Endothelial cell of umbilical vein (primary cell): ENCODE measurements around the gene ADGRB2. TPM values are rescaled to one million over a fixed set of nuclear protein-coding genes. Genes with fewer than 3 reads are reported as not detected.

Experiments
- BruUV-seq: library from RNA; stranded (reverse); fragments of 400-500 nt; replicated peaks from 2 replicates; lab custom pipeline; 2021; lab: Mats Ljungman, UMichigan
- CTCF ChIA-PET: fragments of 300-600, 350-600 bp; sonication (Branson Sonifier 250); formaldehyde crosslinking; loops from one replicate; lab custom pipeline; 2021; ENCODE audit warnings: antibody characterized with exemption, inconsistent platforms; lab: Charles Lee
- POLR2A ChIA-PET: fragments of 300-600, 350-600 bp; sonication (Branson Sonifier 250); formaldehyde crosslinking; loops from one replicate; lab custom pipeline; 2021; ENCODE audit warnings: antibody characterized with exemption, inconsistent platforms; lab: Charles Lee
- DNase-seq: peaks from one replicate; pipeline ENCODE4 v3.0.0-alpha.2; 2011; ENCODE audit warnings: low read depth, low spot score
- FAIRE-seq: peaks from 2 replicates; lab custom pipeline; 2011; peaks lifted over from hg19 to GRCh38; lab: Jason Lieb, UNC
- H2AFZ ChIP-seq: 2 replicates; pipeline ENCODE4 v1.6.0; 2012; ENCODE audit warnings: low read depth, low read length, control low read depth, inconsistent platforms
- H3K27ac ChIP-seq: 2 replicates; pipeline ENCODE4 v1.5.1; 2011; ENCODE audit warnings: low read depth, mild to moderate bottlenecking, control low read depth, low read length, moderate library complexity; ENCODE audit not compliant: insufficient read depth
- H3K27me3 ChIP-seq, 2 experiments: 2 replicates each; pipeline versions ENCODE4 v1.6.0 to v1.6.1; 2011; ENCODE audit warnings: low read length in 2 of 2, mixed read lengths in 1 of 2; ENCODE audit not compliant: control insufficient read depth in 2 of 2, insufficient read depth in 2 of 2
- H3K36me3 ChIP-seq, 2 experiments: 2 replicates in 1 of 2; 3 replicates in 1 of 2; pipeline ENCODE4 v1.5.1; 2011; ENCODE audit warnings: low read length in 2 of 2, mild to moderate bottlenecking in 1 of 2, moderate library complexity in 1 of 2; ENCODE audit not compliant: control insufficient read depth in 2 of 2, insufficient read depth in 2 of 2; ENCODE audit errors: extremely low read depth in 1 of 2
- H3K4me1 ChIP-seq: 3 replicates; pipeline ENCODE4 v1.5.1; 2011; ENCODE audit warnings: mild to moderate bottlenecking, low read length; ENCODE audit not compliant: control insufficient read depth, insufficient read depth; ENCODE audit errors: extremely low read depth
- H3K4me2 ChIP-seq: 2 replicates; pipeline ENCODE4 v1.6.1; 2011; ENCODE audit warnings: low read length, control low read depth, mixed read lengths; ENCODE audit not compliant: insufficient read depth
- H3K4me3 ChIP-seq, 3 experiments: fragments of 200-600 bp in 1 of 3; sonication (generic), shearing (Covaris generic) in 1 of 3; replicated peaks in 1 of 3; 2 replicates each; pipeline ENCODE4 v1.5.1; 2011 to 2016; ENCODE audit warnings: control low read depth in 3 of 3, low read length in 3 of 3, mild to moderate bottlenecking in 2 of 3, inconsistent platforms in 1 of 3, low read depth in 1 of 3, moderate library complexity in 1 of 3; ENCODE audit not compliant: insufficient read depth in 1 of 3
- H3K79me2 ChIP-seq: 2 replicates; pipeline ENCODE4 v1.6.0; 2012; ENCODE audit warnings: low read length, inconsistent platforms; ENCODE audit not compliant: control insufficient read depth, insufficient read depth
- H3K9ac ChIP-seq: replicated peaks from 2 replicates; pipeline ENCODE3; 2011; ENCODE audit warnings: low read length, control low read depth; ENCODE audit not compliant: insufficient read depth; ENCODE audit errors: extremely low read depth
- H3K9me1 ChIP-seq: replicated peaks from 3 replicates; pipeline ENCODE4 v1.6.0; 2011; ENCODE audit warnings: mild to moderate bottlenecking, low read length; ENCODE audit not compliant: control insufficient read depth, insufficient read depth; ENCODE audit errors: extremely low read depth
- H3K9me3 ChIP-seq: replicated peaks from 2 replicates; pipeline ENCODE4 v1.5.1; 2012; ENCODE audit warnings: low read length, inconsistent platforms; ENCODE audit not compliant: control insufficient read depth, insufficient read depth
- H4K20me1 ChIP-seq: replicated peaks from 2 replicates; pipeline ENCODE3; 2011; ENCODE audit warnings: mild to moderate bottlenecking, low read length; ENCODE audit not compliant: control insufficient read depth, insufficient read depth; ENCODE audit errors: extremely low read depth
- EZH2 ChIP-seq: IDR thresholded peaks from 2 replicates; pipeline ENCODE4 v1.6.1; 2012; ENCODE audit warnings: borderline replicate concordance, low read depth, mild to moderate bottlenecking, moderate library complexity, low read length, inconsistent platforms; ENCODE audit not compliant: severe bottlenecking
- FOS ChIP-seq: IDR thresholded peaks from 2 replicates; pipeline ENCODE4 v1.6.1; 2011; ENCODE audit warnings: mild to moderate bottlenecking, low read length, moderate library complexity, borderline replicate concordance; ENCODE audit not compliant: insufficient read depth
- GATA2 ChIP-seq: IDR thresholded peaks from 2 replicates; pipeline ENCODE4 v1.7.0; 2011; ENCODE audit warnings: low read depth, mild to moderate bottlenecking, moderate library complexity, mixed read lengths, low read length; ENCODE audit not compliant: insufficient read length, insufficient read depth
- JUN ChIP-seq: IDR thresholded peaks from 2 replicates; pipeline ENCODE4 v1.6.1; 2011; ENCODE audit warnings: borderline replicate concordance, low read depth; ENCODE audit not compliant: insufficient read length, insufficient read depth
- MAX ChIP-seq: IDR thresholded peaks from 2 replicates; pipeline ENCODE4 v1.6.1; 2011; ENCODE audit not compliant: insufficient read depth, insufficient read length
- MYC ChIP-seq: IDR thresholded peaks from one replicate; pipeline ENCODE4 v1.6.1; 2011; ENCODE audit warnings: mild to moderate bottlenecking, low read depth, low read length
- POLR2A ChIP-seq: IDR thresholded peaks from 2 replicates; pipeline ENCODE4 v1.6.1; 2012; ENCODE audit warnings: low read depth, mild to moderate bottlenecking, control low read depth, low read length
- POLR2AphosphoS5 ChIP-seq: IDR thresholded peaks from 2 replicates; pipeline ENCODE4 v1.6.1; 2012; ENCODE audit warnings: low read depth, mild to moderate bottlenecking, control low read depth, low read length, moderate library complexity; ENCODE audit not compliant: insufficient read depth
- dilution Hi-C: fragments of 300-500 bp; cut with MboI; formaldehyde crosslinking; loops from one replicate; pipeline ENCODE4 v1.15.0; 2019; ENCODE audit warnings: low sequenced_read_pairs; ENCODE audit not compliant: extremely low pct_ligation_motif_present
- intact Hi-C: fragments of 100-400 bp; cut with micrococcal nuclease; formaldehyde crosslinking; loops from one replicate; pipeline ENCODE4 v1.10.0; 2022
- polyA plus RNA-seq, 4 experiments: library from polyadenylated mRNA; depleted of rRNA in 3 of 4; stranded (reverse) in 3 of 4; unstranded in 1 of 4; fragments of >200 nt; gene quantifications; 2 replicates each; pipeline versions ENCODE4 v1.2.1 to v1.2.3, GENCODE V29; 2011 to 2012; ENCODE audit warnings: missing spikeins in 1 of 4
- total RNA-seq: library from RNA; stranded (reverse); gene quantifications from 2 replicates; pipeline ENCODE4 v1.2.3, GENCODE V29; 2021
- TF ChIP-seq, protein P1 (sequence below), 2 donors: IDR thresholded peaks; 1 replicate in 1 of 2; 2 replicates in 1 of 2; pipeline ENCODE4 v1.5.1; 2011; ENCODE audit warnings: low read length in 2 of 2, mild to moderate bottlenecking in 2 of 2, moderate library complexity in 2 of 2, control low read depth in 1 of 2, inconsistent platforms in 1 of 2, low read depth in 1 of 2; ENCODE audit not compliant: insufficient read depth in 1 of 2; ENCODE audit errors: extremely low read depth in 1 of 2

ADGRB2 gene
- total and polyA plus RNA-seq, 2 donors (not counting 3 experiments of a cell fraction or from before 2014, with no cell fraction given), result 1.3 to 1.5 TPM

GRCh38 chr1:31746687-31747086, 17.5 kb downstream of the ADGRB2 start:
- CTCF ChIA-PET, result interaction anchor here (1.7 to 3.2 kb wide), 10 partner anchors 9 to 217 kb away, joined by 9 to 177 read pairs (median 14); partner anchors contain the start of gene COL16A1
- Histone ChIP-seq H3K4me3 (no peak overlapping the region), H3K9ac (no peak overlapping the region), H3K27me3 (peaks cover 0 to 4% of the 10 kb centered on the region in 2 experiments), H3K4me2 (no peak overlapping the region), H3K79me2 (no peaks in the 10 kb centered on the region), H3K36me3 (no peaks in the 10 kb centered on the region), H3K9me3 (no peaks in the 10 kb centered on the region), H2AFZ (no peak overlapping the region), H3K4me1 (no peaks in the 10 kb centered on the region), H4K20me1 (no peaks in the 10 kb centered on the region), H3K9me1 (no peaks in the 10 kb centered on the region), H3K27ac (no peak overlapping the region)
- BruUV-seq, result no TSS peak
- POLR2A ChIA-PET, result no interaction called here
- intact Hi-C loops (no loop called here), dilution Hi-C loops (no loop called here)
- DNase-seq, result no peak
- no peak for FAIRE-seq
- no peak for TF ChIP-seq MAX
- TF ChIP-seq POLR2A, result no peak
- TF ChIP-seq JUN, result no peak
- TF ChIP-seq GATA2, result no peak
- TF ChIP-seq EZH2, result no peak
- TF ChIP-seq, protein P1, sequence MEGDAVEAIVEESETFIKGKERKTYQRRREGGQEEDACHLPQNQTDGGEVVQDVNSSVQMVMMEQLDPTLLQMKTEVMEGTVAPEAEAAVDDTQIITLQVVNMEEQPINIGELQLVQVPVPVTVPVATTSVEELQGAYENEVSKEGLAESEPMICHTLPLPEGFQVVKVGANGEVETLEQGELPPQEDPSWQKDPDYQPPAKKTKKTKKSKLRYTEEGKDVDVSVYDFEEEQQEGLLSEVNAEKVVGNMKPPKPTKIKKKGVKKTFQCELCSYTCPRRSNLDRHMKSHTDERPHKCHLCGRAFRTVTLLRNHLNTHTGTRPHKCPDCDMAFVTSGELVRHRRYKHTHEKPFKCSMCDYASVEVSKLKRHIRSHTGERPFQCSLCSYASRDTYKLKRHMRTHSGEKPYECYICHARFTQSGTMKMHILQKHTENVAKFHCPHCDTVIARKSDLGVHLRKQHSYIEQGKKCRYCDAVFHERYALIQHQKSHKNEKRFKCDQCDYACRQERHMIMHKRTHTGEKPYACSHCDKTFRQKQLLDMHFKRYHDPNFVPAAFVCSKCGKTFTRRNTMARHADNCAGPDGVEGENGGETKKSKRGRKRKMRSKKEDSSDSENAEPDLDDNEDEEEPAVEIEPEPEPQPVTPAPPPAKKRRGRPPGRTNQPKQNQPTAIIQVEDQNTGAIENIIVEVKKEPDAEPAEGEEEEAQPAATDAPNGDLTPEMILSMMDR (IDR thresholded peaks at IDR 0.05; ENCODE audit: extremely low read depth in 1 of 2, insufficient read depth in 1 of 2, low read depth in 1 of 2, low read length in 2 of 2), result no peak
- TF ChIP-seq FOS, result no peak
- TF ChIP-seq POLR2AphosphoS5, result no peak
- no peak for TF ChIP-seq MYC
